ENCODE results near the gene QRFP.

DNA sequence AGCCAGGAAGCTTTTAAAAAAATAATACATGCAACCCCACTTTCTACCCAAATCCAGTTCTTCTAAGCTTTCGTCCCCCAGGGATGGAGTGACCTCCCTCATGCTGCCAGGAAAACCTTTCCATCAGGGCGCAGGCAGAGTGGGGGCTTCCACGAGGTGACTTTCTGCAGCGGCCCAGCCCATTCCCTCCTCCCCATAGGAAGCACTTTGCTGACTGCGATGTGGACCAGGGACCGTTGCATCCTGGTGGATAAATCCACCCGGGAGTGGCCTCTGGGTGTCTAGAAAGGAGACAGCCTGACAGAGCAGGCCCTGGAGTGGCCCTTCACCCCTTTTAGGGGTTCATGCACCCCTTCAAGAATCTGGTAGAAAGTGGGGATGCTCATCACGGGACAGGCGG is 1.6 kb downstream of the QRFP start:
- TF ChIP-seq, protein P1, sequence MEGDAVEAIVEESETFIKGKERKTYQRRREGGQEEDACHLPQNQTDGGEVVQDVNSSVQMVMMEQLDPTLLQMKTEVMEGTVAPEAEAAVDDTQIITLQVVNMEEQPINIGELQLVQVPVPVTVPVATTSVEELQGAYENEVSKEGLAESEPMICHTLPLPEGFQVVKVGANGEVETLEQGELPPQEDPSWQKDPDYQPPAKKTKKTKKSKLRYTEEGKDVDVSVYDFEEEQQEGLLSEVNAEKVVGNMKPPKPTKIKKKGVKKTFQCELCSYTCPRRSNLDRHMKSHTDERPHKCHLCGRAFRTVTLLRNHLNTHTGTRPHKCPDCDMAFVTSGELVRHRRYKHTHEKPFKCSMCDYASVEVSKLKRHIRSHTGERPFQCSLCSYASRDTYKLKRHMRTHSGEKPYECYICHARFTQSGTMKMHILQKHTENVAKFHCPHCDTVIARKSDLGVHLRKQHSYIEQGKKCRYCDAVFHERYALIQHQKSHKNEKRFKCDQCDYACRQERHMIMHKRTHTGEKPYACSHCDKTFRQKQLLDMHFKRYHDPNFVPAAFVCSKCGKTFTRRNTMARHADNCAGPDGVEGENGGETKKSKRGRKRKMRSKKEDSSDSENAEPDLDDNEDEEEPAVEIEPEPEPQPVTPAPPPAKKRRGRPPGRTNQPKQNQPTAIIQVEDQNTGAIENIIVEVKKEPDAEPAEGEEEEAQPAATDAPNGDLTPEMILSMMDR (conservative IDR thresholded peaks at IDR 0.05 in 1 of 2, IDR thresholded peaks at IDR 0.05 in 1 of 2; ENCODE audit: low read depth in 1 of 2, low read length in 2 of 2), result no peak
- no peak for TF ChIP-seq EZH2 (IDR thresholded peaks at IDR 0.05; ENCODE audit: low read length, missing control alignments)

Measured in fibroblast of lung (primary cell).